GM18520 (cell line): Measurements from ENCODE around the gene SLC25A48.
"Not testable (repeated sequence)": the region's sequence is repeated elsewhere in the genome, so short reads cannot be mapped to it uniquely, and the experiment has no call there.

Source experiments
- ATAC-seq: cut with Tn5 transposase; IDR thresholded peaks from one replicate; pipeline ENCODE4 v1.9.1; 2021; ENCODE audit not compliant: unreplicated experiment

SLC25A48 gene

GRCh38 chr5:135857630-135858311 lies 23.3 kb downstream of the SLC25A48 start:
- no peak for ATAC-seq

- ATAC-seq = not testable (repeated sequence)
Measured at GRCh38 chr5:135859186-135859585, 24.7 kb downstream of the SLC25A48 start.

GRCh38 chr5:135859641-135860040 lies 25.2 kb downstream of the SLC25A48 start:
- ATAC-seq = no peak

- ATAC-seq = no peak
Measured at GRCh38 chr5:135861641-135862040, 27.2 kb downstream of the SLC25A48 start.

- ATAC-seq = no peak
Measured at GRCh38 chr5:135862086-135862485, 27.6 kb downstream of the SLC25A48 start.

GRCh38 chr5:135862744-135863143 lies 28.3 kb downstream of the SLC25A48 start:
- ATAC-seq = no peak

- ATAC-seq = no peak
Measured at GRCh38 chr5:135864503-135865435, 30.3 kb downstream of the SLC25A48 start.

GRCh38 chr5:135866016-135866415 lies 31.6 kb downstream of the SLC25A48 start:
- ATAC-seq = no peak

- no peak for ATAC-seq
Measured at GRCh38 chr5:135867599-135867998, 33.1 kb downstream of the SLC25A48 start.

GRCh38 chr5:135868681-135869080 lies 34.2 kb downstream of the SLC25A48 start:
- ATAC-seq = no peak

- no peak for ATAC-seq
Measured at GRCh38 chr5:135869276-135869675, 34.8 kb downstream of the SLC25A48 start.

GRCh38 chr5:135869935-135870334 lies 35.5 kb downstream of the SLC25A48 start:
- ATAC-seq = no peak

- no peak for ATAC-seq
Measured at GRCh38 chr5:135871268-135871915, 36.9 kb downstream of the SLC25A48 start.

- ATAC-seq = no peak
Measured at GRCh38 chr5:135873831-135874230, 39.4 kb downstream of the SLC25A48 start.

GRCh38 chr5:135874461-135874860 lies 40.0 kb downstream of the SLC25A48 start:
- ATAC-seq = no peak

- no peak for ATAC-seq
Measured at GRCh38 chr5:135875567-135875966, 41.1 kb downstream of the SLC25A48 start.

- no peak for ATAC-seq
Measured at GRCh38 chr5:135876146-135876545, 41.7 kb downstream of the SLC25A48 start.

- ATAC-seq = no peak
Measured at GRCh38 chr5:135877570-135878155, 43.2 kb downstream of the SLC25A48 start.

GRCh38 chr5:135878156-135878620 lies 43.7 kb downstream of the SLC25A48 start:
- ATAC-seq = no peak

GRCh38 chr5:135879591-135879990 lies 45.1 kb downstream of the SLC25A48 start:
- ATAC-seq = no peak

- ATAC-seq = no peak
Measured at GRCh38 chr5:135880278-135880677, 45.8 kb downstream of the SLC25A48 start.
